Right lobe of liver (tissue), 4 donors: ENCODE data around the gene AKR1C8.

Source experiments
- CTCF ChIP-seq, 4 donors: fragments of 200-600 bp in 3 of 4; fragments of 450-650 bp in 1 of 4; IDR thresholded peaks; one replicate each; pipeline versions ENCODE4 v1.5.1 to v1.8.0; 2016 to 2022; ENCODE audit warnings: antibody characterized with exemption in 4 of 4, mild to moderate bottlenecking in 2 of 4
- POLR2A ChIP-seq: fragments of 450-650 bp; IDR thresholded peaks from one replicate; pipeline ENCODE4 v1.6.1; 2017; ENCODE audit warnings: antibody characterized with exemption, mild to moderate bottlenecking
- donor health status: DM: no; HTN: no; CAD: no.
- donor health status: DM: no; HTN: no; CAD: no.
- donor health status: DM: no; HTN: yes; CAD: no.

DNA sequence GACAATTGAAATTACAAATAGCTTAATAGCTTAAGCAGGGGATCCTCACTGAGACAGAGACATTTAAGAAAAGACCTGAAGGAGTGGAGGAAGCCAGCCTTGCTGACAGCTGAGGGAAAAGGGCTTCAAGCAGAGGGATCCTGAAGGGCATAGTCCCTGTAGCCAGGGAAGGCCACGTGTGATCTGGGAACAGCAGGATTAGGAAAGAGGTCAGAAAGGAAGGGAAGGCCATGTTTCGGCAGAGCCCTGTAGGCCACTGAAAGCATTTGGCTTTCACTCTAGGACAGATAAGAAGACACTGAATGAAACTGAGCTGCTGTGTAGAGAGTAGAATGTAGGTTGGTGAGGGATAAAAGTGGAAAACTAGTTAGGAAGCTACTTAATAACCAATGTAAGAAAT is 3.4 kb upstream of the AKR1C8 start:
- TF ChIP-seq CTCF (IDR thresholded peaks at IDR 0.05), result no peak
- peak; percentile 23 for TF ChIP-seq POLR2A
